ENCODE data around the gene TEX48. TPM values are rescaled to one million over a fixed set of nuclear protein-coding genes. Genes with fewer than 3 reads are reported as not detected.

The TEX48 gene
- total RNA-seq, 1 experiment from 2014 or later = not detected

DNA sequence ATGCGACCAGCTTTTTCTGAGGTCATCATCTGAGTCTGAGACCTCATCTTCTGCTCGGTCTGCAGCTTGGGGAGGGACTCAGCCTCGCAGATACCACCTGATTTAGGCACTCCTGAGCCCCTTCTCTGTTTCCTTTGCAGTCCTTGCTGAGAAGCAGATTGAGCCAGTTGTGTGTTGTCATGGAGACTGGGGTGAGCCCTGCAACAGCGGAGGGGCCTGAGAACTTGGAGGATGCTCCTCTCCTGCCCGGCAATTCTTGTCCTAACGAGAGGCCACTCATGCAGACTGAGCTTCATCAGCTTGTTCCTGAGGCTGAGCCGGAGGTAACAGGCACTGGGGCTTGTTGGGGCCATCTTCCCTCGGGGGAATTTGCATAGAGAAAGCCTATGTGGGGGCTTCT, 43.6 kb downstream of the TEX48 start:
- DNase-seq (ENCODE audit: low read depth) = no peak
- in situ Hi-C loops (cut with HindIII; ENCODE audit: low pct_unique_long_range_greater_than_20kb, low sequenced_read_pairs) = no loop called here

- no peak for DNase-seq (ENCODE audit: low read depth)
- in situ Hi-C loops (cut with HindIII; ENCODE audit: low pct_unique_long_range_greater_than_20kb, low sequenced_read_pairs) = no loop called here
Measured at GRCh38 chr9:114634387-114634786, 47.6 kb downstream of the TEX48 start.

DNA sequence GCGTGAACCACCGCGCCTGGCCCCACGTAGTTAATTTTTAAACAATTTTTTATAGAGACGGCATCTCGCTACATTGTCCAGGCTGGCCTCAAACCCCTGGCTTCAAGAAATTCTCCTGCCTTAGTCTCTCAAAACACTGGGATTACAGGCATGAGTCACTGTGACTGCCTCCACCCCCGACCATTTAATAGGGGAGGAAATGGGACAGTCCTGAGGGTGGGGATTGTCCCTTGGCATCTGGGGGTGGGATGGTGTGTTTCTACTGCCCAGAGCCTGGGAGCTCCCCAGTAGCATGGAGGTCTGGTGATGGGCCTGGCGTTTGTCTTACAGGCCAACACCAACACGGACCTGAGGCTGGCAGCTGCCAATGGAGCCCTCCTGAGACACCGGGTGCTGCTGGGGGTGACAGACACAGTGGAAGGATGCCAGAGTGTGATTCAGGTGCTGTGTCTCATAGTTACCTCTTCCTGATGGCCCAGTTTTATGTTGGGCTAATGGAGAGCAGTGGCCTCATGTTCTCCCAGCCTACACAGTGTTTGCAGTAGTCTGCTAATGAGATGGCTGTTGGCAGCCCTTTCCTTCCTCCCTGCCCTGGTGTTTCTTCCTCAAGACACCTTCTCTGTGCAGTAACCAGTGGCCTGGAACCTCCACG, 48.4 kb downstream of the TEX48 start:
- in situ Hi-C loops (cut with HindIII; ENCODE audit: low pct_unique_long_range_greater_than_20kb, low sequenced_read_pairs) = no loop called here
- DNase-seq (ENCODE audit: low read depth) = no peak

DNA sequence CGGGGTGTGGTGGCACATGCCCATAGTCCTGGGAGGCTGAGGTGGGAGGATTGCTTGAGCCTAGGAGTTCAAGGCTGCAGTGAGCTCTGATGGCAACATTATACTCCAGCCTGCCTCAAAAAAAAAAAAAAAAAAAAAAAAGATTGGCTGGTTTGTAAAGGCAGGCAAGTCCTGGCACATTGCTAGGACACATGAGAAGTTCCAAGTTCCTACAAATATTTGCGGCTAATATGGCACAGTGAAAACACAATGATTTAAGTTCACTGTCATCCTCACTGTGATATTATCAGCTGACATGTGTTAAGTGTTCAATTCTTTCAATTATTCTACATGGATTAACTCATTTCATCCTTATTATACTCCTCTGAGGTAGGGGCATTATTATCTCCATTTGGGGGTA, 50.8 kb downstream of the TEX48 start:
- no peak for DNase-seq (ENCODE audit: low read depth)
- in situ Hi-C loops (cut with HindIII; ENCODE audit: low pct_unique_long_range_greater_than_20kb, low sequenced_read_pairs) = no loop called here

DNA sequence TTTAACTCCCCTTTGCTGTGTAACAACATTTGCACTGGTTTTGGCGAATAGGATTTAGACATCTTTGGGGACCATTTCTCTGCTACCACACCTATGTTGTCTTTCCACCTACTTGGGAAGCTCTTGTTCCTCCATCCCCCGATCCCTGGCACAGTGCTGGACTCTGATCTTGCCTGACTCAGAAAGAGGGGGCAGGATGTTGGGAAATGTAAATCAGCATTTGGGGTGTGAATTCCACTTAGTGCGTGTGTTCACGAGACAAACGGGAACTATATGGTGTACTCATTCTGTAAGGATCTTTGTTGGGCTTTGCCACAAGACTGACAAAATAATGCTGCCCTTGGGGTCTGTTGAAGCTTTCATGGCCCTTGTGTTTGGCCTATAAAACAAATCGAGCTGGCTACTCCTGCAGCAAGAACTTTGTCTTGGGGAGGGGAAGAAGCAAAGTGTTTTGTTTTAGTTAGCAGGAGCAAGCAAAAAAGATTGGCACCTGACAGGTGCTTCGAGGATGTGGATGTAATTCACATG, 52.4 kb downstream of the TEX48 start:
- DNase-seq (ENCODE audit: low read depth) = no peak
- in situ Hi-C loops (cut with HindIII; ENCODE audit: low pct_unique_long_range_greater_than_20kb, low sequenced_read_pairs) = no loop called here

- no peak for DNase-seq (ENCODE audit: low read depth)
- in situ Hi-C loops (cut with HindIII; ENCODE audit: low pct_unique_long_range_greater_than_20kb, low sequenced_read_pairs) = no loop called here
Measured at GRCh38 chr9:114627553-114627952, 54.4 kb downstream of the TEX48 start.

DNA sequence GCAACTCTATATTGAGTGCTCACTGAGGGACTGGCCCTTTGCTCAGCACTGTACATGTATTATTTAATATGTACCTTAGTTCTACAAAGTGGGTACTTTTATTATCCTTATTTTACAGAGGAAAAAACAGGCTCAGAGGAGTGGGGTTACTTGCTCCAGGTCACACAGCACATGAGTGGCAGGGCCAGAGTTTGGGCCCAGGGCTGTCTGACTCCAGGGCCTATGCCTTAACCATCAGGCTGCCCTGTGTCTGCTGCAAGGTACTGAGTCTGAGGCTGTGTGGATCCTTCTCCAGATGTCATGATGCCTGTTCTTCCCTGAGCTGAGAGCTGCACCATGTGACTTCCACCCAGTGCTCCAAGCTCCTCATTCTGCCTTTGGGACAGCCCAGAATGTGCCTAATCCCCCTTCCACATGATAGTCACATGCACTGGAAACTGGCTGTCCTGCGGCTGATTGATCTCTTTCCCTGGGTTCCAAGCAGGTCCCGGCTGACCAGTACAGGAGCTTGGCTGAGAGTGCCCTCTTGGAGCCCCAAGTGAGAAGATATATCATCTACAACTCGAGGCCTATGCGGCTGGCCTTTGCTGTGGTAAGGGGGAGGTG, 55.5 kb downstream of the TEX48 start:
- in situ Hi-C loops (cut with HindIII; ENCODE audit: low pct_unique_long_range_greater_than_20kb, low sequenced_read_pairs) = no loop called here
- DNase-seq (ENCODE audit: low read depth) = no peak

DNA sequence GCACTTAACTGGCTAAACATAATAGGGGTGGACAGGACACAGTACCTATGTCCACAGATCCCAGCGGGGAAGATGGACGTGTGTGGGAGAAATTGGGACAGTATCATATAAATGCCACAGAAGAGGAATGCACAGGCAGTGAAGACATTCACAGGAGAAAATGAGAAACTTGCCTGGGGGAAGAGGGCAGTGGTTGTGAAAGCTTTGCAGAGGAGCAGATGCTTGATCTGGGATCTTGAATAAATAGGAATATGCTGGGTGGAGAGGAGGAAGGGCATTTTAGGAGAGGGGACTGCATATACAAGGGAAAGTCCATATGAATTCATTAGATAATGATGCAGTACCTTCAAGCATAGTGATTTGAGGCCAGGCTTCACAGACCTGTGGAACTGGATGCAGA, 57.3 kb downstream of the TEX48 start:
- in situ Hi-C loops (cut with HindIII; ENCODE audit: low pct_unique_long_range_greater_than_20kb, low sequenced_read_pairs) = no loop called here

GRCh38 chr9:114621975-114622609, 59.9 kb downstream of the TEX48 start:
- in situ Hi-C loops (cut with HindIII; ENCODE audit: low pct_unique_long_range_greater_than_20kb, low sequenced_read_pairs) = no loop called here
- DNase-seq (ENCODE audit: low read depth) = peak; percentile 14

More for the DNA sequence above, 57.3 kb downstream of the TEX48 start:
- DNase-seq (ENCODE audit: low read depth) = no peak

- DNase-seq (ENCODE audit: low read depth) = no peak
- in situ Hi-C loops (cut with HindIII; ENCODE audit: low pct_unique_long_range_greater_than_20kb, low sequenced_read_pairs) = no loop called here
Measured at GRCh38 chr9:114621561-114621960, 60.4 kb downstream of the TEX48 start.

- in situ Hi-C loops (cut with HindIII; ENCODE audit: low pct_unique_long_range_greater_than_20kb, low sequenced_read_pairs) = no loop called here
- DNase-seq (ENCODE audit: low read depth) = no peak
Measured at GRCh38 chr9:114619191-114619761, 62.7 kb downstream of the TEX48 start.

DNA sequence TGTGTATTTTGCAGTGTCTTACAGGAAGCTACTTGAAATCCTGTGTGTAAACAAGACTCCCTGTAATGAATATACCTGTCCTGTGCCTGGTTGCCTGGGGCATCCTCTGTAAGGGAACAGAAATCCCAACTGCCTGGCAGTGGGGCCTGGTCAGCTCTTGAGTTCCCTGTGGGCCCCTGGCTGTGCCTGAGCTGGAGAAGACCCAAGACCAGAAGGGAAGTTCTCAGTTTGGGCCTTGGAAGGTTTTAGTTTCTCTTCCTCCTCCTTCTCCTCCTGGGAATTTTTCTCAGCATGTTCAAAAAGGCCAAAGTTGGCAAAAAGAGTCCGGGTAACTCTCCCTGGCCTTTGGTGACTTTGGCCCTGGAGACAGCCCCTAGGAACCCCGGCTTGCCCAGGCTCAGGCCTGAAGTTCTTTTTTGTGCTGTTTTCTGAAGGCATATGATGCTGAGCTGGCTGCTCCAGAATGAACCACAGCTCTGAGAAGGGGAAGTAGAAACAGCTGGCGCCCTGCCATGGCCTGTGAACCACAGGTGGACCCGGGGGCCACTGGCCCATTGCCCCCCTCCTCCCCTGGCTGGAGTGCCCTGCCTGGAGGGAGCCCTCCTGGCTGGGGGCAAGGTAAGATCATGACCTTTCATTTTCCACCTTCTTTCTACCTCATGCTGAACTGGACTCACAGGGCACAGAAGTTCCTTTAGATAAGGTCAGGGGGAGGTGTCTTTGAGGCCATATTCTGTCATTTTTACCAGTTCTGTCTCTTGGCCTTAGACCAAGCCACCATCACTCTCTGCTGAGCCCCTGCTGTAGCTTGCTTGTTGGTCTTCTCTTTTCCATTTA, 65.1 kb downstream of the TEX48 start:
- in situ Hi-C loops (cut with HindIII; ENCODE audit: low pct_unique_long_range_greater_than_20kb, low sequenced_read_pairs) = no loop called here
- no peak for DNase-seq (ENCODE audit: low read depth)

Other genes with a start within 250 kb of the TEX48 start
- 3.9 and 6.6 TPM in 2 replicates for gene WHRN, start 176.7 kb downstream of the TEX48 start, total RNA-seq (2014; rRNA removed; shearing (Covaris generic); ENCODE audit: low replicate concordance)
- gene ATP6V1G1, start 94.4 kb downstream of the TEX48 start, total RNA-seq (2014; rRNA removed; shearing (Covaris generic); ENCODE audit: low replicate concordance) = 127 and 149 TPM in 2 replicates
- gene TMEM268, start 70.9 kb downstream of the TEX48 start, total RNA-seq (2014; rRNA removed; shearing (Covaris generic); ENCODE audit: low replicate concordance) = 11.2 and 14.9 TPM in 2 replicates
- gene TEX53, start 24.4 kb downstream of the TEX48 start, total RNA-seq (2014; rRNA removed; shearing (Covaris generic); ENCODE audit: low replicate concordance) = not detected in 2 replicates
- 0.07 and 0.98 TPM in 2 replicates for gene TNFSF15, start 123.8 kb upstream of the TEX48 start, total RNA-seq (2014; rRNA removed; shearing (Covaris generic); ENCODE audit: low replicate concordance)
- not detected in 2 replicates for gene TNFSF8, start 248.4 kb upstream of the TEX48 start, total RNA-seq (2014; rRNA removed; shearing (Covaris generic); ENCODE audit: low replicate concordance)